G401.6 (cell line): ENCODE data around the gene GUCY2F.

Experiments used
- FAIRE-seq: peaks from 2 replicates; lab custom pipeline; 2012; peaks lifted over from hg19 to GRCh38; lab: Jason Lieb, UNC

GUCY2F gene

GRCh38 chrX:109481986-109482385, at the start of gene GUCY2F:
Gene GUCY2F, minus strand, starts transcription at chrX:109482086. Its CDS starts 6,150 bp downstream, at chrX:109475936.
- no peak for FAIRE-seq

DNA sequence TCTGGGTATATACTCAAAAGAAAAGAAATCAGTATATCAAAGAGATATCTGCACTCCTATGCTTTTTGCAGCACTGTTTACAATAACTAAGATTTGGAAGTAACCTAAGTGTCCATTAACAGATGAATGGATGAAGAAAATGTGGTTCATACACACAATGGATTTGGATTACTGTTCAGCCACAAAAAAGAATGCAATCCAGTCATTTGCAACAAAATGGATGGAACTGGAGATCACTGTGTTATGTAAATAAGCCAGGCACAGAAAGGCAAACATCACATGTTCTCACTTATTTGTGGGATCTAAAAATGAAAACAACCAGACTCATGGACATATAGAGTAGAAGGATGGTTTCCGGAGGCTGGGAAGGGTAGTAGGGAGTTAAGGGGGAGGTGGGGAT, 37.1 kb upstream of the GUCY2F start:
- no peak for FAIRE-seq

DNA sequence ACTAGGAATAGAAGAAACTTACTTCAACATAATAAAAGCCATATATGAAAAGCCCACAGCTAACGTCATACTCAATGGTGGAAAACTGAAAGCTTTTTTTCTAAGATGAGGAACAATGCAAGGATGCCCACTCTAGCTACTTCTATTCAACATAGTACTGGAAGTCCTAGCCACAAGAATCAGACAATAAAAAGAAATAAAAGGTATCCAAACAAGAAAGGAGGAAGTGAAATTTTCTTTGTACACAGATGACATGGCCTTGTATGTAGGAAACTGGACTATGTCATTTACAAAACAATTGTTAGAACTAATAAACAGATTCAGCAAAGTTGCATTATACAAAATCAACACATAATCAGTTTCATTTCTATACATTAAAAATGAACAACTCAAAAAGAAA, 29.2 kb upstream of the GUCY2F start:
- FAIRE-seq = no peak

DNA sequence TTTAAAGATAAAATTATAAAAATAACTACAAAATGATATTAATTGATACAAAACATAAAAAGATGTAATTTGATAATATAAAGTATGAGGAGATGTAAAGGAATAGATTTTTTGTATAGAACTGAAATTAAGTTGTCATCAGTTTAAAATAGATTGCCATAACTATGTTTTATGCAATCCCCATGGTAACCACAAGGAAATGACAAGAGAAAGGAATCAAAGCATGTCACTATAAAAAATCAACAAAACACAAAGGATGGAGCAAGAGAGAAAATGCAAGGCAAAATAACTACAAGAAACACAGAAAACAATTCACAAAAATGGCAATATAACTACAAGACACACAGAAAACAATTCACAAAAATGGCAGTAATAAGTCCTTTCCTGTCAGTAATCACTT, 27.0 kb upstream of the GUCY2F start:
- no peak for FAIRE-seq

- FAIRE-seq = no peak
Measured at GRCh38 chrX:109501176-109501575, 19.3 kb upstream of the GUCY2F start.

DNA sequence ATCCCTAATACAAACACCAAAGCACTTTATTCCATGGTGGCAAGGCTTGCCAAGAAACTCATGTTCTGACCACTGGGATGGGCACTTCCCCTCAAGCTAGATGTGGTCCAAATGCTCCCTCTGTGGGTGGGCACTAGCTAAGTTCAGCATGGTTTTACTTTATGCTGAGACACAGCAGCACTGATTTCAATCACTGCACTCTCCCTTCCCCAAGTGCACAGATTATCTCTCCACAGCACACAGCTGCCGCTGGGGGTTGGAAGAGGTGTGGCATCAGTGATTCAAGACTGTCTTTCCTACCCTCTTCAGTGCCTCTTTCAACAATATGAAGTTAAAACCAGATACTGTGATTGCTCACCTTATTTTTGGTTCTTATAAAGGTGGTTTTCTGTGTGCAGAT, 16.5 kb upstream of the GUCY2F start:
- FAIRE-seq = no peak

- no peak for FAIRE-seq
Measured at GRCh38 chrX:109489174-109489573, 7.3 kb upstream of the GUCY2F start.

- no peak for FAIRE-seq
Measured at GRCh38 chrX:109487640-109488039, 5.8 kb upstream of the GUCY2F start.

- peak; percentile 96 for FAIRE-seq
Measured at GRCh38 chrX:109485470-109486340, 3.8 kb upstream of the GUCY2F start.

GRCh38 chrX:109484886-109485285, 3.0 kb upstream of the GUCY2F start:
- no peak for FAIRE-seq

GRCh38 chrX:109475174-109475891, 6.6 kb downstream of the GUCY2F start:
- no peak for FAIRE-seq

DNA sequence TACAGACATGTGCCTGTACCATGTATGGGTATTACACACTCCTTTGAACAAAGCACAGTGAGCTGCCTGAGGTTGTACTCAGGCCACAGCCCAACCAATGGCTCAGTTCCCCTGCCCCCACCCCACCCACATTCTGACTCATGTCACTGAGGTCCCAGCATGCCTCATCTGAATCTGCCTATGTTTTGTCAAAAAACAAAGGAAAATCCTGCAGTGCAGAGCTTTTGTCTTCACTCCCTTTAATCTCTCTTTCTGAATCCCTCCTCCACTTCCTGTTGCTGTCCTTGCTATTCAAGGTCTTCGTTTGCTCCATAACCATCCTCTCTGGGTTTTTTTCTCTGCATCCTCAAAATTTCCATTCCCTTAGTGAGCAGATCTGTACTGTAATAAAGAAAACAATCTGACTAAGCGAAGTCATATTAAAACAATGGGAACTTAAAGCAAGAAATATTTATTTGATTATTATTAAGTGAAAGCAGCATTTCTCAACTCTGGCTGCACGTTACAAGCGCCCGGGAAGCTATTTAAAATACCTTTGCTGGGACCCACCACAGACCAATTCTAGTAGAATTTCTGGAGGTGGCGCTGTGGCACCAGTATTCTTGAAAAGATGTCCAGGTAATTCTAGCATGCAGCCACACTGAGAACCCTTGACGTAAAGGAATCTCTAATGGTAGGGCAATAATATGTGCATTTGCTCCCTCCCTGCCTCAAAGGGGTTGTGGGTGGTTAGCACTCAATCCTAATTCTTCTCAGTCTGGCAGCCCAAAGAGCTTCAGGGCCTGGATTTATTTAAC, 8.7 kb downstream of the GUCY2F start:
- no peak for FAIRE-seq

DNA sequence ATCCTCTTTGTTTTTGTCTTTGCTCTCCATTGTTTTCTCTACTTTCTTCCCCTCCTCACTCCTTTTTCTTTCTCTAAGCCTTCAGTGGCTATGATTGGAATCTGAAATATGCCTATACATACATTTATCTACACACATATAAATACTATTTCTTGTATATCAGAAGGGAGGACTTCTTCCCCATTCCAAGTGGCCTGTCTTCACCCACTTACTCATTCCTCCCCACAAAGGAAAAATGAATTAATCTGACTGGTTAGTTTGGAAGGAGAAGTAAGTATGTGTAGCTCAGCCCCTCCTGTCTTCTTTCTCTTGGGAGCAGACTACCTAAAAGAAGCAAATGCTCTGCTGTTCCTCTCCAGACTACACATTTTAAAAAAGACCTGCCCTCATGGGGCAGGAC, 17.7 kb downstream of the GUCY2F start:
- no peak for FAIRE-seq

GRCh38 chrX:109463784-109464183, 18.1 kb downstream of the GUCY2F start:
- no peak for FAIRE-seq

- no peak for FAIRE-seq
Measured at GRCh38 chrX:109448282-109448938, 33.5 kb downstream of the GUCY2F start.

- FAIRE-seq = no peak
Measured at GRCh38 chrX:109441266-109441665, 40.6 kb downstream of the GUCY2F start.

GRCh38 chrX:109440475-109440874, 41.4 kb downstream of the GUCY2F start:
- no peak for FAIRE-seq

- no peak for FAIRE-seq
Measured at GRCh38 chrX:109409181-109409580, 72.7 kb downstream of the GUCY2F start.

- FAIRE-seq = no peak
Measured at GRCh38 chrX:109403922-109404321, 78.0 kb downstream of the GUCY2F start.

- no peak for FAIRE-seq
Measured at GRCh38 chrX:109399831-109400230, 82.1 kb downstream of the GUCY2F start.

- FAIRE-seq = no peak
Measured at GRCh38 chrX:109398833-109399232, 83.1 kb downstream of the GUCY2F start.

DNA sequence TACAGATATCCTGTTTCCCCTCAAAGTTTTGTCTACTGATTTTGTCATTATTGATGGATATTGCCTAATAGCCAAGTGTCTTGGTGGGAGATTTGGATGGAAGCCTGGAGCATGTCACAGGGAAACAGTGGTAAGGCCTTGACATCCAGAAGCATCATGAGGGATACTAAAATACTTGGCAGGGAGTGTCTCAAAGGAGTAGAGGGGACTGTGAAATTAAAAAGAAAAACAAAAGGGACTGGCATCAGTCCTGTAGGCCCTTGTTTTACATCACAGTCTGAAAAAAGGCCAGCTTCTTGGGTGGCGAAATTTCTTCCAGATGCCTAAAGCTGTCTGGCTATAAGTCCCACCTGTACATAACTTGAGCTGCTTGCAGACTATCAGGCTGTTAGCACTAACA, 83.8 kb downstream of the GUCY2F start:
- no peak for FAIRE-seq
